NCI-H1694 treated with DMSO at 0.1 percent for 48 hours (cell line): ENCODE results near the gene ATP8B4.

Source experiments
- DNase-seq: peaks from one replicate; lab custom pipeline; 2025; lab: John Stamatoyannopoulos, UW

The ATP8B4 gene

GRCh38 chr15:49813625-49814024 is 305.4 kb downstream of the ATP8B4 start:
- DNase-seq, result no peak

DNA sequence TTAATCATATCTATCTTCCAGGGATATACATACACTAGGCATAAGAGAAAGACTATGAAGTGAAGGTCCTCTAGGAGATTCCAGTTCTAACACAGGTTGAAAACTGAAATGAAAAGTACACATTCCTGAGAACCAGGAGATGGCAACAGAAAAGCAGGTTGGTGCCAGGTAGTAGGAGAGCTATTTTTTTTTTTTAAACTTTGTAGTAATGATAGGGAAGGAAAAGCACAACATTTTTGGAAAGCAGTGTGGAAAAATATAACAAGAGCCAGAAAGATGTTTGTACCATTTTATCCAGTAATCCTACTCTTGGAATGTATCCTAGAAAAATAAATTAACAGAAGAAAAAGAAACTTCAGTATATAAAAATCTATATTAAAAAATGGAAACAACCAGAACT is 308.3 kb downstream of the ATP8B4 start:
- DNase-seq, result no peak

DNA sequence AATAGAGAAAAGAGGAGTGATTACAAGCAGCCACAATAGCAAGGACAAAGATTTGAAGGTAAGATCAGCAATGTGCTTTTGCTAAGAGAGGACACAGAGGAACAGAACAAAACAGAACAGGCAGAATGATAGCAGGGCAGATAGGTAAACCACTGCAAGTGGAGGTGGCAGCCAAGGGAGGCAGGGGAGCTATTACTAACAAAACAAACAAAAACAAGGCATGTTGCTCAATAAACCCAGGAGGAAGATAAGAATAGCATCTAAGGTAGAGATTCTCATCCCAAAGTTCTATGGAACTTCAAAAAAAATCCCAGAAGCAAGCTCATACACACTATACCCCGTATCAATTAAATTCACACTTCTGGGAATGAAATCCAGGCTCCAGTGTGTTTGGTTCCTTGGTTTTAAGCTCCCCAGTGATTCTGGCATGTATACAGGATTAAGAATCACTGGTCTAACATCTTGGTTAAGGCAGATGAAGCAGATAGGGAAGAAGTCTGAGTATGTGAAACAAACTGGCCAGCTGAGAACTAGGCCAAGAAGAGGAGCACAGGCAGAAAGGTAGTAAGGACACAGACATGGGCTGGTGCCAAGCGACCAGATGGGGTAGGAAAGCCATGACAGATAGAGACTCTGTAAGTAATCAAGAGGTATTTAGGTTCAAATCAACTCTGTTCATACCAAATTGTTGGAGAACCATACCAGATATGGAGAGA is 309.0 kb downstream of the ATP8B4 start:
- DNase-seq, result no peak

GRCh38 chr15:49808341-49808740 is 310.7 kb downstream of the ATP8B4 start:
- no peak for DNase-seq
